ENCODE data around the gene RACK1. TPM values are rescaled to one million over a fixed set of nuclear protein-coding genes. Genes with fewer than 3 reads are reported as not detected.

Gene RACK1
- total and polyA plus RNA-seq, 2 donors from 2014 or later = 1,240 to 1,699 TPM

DNA sequence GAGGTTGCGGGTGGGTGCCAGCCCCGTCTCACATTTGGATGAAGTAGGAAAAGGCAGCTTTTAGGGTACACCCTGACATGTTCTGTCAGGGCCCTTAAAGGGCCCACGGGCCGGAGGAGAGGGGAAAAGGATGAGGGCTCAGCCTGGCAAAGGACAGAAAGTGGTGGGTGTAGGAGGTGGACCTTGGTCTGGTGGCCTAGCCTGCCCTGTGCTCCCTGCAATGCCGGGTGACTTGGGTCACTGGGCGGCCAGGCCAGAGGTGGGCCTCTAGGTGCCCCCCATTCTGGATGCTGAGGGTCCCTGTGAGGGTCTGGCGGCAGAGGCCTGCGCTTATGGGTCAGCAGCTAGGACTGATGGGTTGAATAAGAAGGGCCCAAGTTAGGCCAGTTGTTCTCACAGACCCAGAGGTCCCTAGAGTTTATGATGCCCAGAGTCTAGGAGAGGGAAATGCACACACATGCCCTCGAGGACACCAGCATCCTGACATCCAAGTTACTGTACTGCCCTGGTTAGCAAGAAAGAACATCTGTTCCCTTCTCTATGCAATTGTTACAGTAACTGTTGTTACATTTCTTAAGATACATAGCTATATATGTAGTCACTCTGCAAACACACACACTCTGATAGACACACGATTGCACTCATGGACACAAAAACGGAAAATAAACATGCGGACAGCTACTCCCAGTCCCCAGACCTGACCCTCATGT is 51.2 kb downstream of the RACK1 start:
- no peaks in the 10 kb centered on the region for H3K27me3 ChIP-seq (ENCODE audit: control insufficient read depth, insufficient read depth, low read length)
- H3K9ac ChIP-seq (ENCODE audit: low read length in 3 of 3) = peak overlapping the region in 2 of 3 donors; percentile 75 to 93
- FAIRE-seq (no peak), DNase-seq (no peak)
- H3K4me1 ChIP-seq (ENCODE audit: control insufficient read depth in 2 of 3, insufficient read depth in 2 of 3, low read depth in 1 of 3, low read length in 3 of 3) = peaks cover 0 to 8% (median 6%) of the 10 kb centered on the region in 3 donors
- TF ChIP-seq, protein P1, sequence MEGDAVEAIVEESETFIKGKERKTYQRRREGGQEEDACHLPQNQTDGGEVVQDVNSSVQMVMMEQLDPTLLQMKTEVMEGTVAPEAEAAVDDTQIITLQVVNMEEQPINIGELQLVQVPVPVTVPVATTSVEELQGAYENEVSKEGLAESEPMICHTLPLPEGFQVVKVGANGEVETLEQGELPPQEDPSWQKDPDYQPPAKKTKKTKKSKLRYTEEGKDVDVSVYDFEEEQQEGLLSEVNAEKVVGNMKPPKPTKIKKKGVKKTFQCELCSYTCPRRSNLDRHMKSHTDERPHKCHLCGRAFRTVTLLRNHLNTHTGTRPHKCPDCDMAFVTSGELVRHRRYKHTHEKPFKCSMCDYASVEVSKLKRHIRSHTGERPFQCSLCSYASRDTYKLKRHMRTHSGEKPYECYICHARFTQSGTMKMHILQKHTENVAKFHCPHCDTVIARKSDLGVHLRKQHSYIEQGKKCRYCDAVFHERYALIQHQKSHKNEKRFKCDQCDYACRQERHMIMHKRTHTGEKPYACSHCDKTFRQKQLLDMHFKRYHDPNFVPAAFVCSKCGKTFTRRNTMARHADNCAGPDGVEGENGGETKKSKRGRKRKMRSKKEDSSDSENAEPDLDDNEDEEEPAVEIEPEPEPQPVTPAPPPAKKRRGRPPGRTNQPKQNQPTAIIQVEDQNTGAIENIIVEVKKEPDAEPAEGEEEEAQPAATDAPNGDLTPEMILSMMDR (IDR thresholded peaks at IDR 0.05; ENCODE audit: borderline replicate concordance, extremely low read depth, insufficient read depth) = no peak
- peak overlapping the region; percentile 65 to 98 (median 81) for H3K4me3 ChIP-seq (ENCODE audit: low read length in 3 of 3)
- intact Hi-C loops (cut with DNase I) = no loop called here
- no peaks in the 10 kb centered on the region for H3K9me3 ChIP-seq (ENCODE audit: control insufficient read depth in 2 of 3, insufficient read depth in 1 of 3, low read length in 3 of 3)
- no peaks in the 10 kb centered on the region for H3K36me3 ChIP-seq (ENCODE audit: control insufficient read depth in 2 of 3, insufficient read depth in 3 of 3, low read length in 3 of 3)
- H3K27ac ChIP-seq (ENCODE audit: low read depth in 2 of 2, low read length in 2 of 2) = peak overlapping the region in 1 of 2 donors; percentile 89

DNA sequence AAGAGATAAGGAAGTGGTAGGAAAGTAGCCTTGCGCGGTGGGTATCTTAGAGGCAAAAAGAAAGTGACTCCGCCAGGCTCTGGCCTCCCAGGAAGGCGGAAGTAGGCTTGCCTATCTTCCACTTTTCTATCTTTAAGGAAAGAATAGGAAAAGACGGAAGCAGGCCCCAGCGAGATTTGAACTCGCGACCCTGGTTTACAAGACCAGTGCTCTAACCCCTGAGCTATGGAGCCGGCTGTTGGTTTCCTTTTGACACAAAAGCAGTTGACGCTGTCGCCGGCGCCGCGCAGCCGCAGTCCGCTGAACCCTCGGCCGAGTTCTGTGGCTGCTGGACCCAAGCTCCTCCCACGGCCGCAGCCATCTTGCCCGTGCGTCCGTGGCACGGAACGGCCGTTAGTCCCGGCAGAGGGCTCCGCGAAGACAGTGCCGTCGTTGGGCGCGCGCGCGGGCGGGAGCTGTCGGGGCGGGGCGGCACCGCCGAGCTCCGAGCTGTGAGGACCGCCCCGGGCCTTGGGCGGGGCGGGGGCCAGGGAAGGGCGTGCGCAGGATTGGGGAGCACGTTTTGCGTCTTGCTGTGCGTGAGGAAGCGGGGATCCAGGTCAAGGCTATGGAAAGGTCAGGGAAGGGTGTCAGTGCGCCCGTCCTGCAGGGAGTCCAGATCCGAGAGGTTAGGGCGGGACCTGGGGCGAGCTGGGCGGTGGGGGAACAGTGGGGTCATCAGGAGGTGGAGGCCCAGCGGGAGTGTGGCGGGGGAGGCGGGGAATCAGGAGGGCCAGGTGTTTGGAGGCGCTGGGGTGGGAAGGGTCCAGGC is 52.0 kb downstream of the RACK1 start:
- Histone ChIP-seq H3K4me1 (ENCODE audit: control insufficient read depth in 2 of 3, insufficient read depth in 2 of 3, low read depth in 1 of 3, low read length in 3 of 3) (peaks cover 0 to 8% (median 6%) of the 10 kb centered on the region in 3 donors), H3K27ac (ENCODE audit: low read depth in 2 of 2, low read length in 2 of 2) (peak overlapping the region; percentile 84 to 89)
- TF ChIP-seq, protein P1 (IDR thresholded peaks at IDR 0.05; ENCODE audit: borderline replicate concordance, extremely low read depth, insufficient read depth) = no peak

DNA sequence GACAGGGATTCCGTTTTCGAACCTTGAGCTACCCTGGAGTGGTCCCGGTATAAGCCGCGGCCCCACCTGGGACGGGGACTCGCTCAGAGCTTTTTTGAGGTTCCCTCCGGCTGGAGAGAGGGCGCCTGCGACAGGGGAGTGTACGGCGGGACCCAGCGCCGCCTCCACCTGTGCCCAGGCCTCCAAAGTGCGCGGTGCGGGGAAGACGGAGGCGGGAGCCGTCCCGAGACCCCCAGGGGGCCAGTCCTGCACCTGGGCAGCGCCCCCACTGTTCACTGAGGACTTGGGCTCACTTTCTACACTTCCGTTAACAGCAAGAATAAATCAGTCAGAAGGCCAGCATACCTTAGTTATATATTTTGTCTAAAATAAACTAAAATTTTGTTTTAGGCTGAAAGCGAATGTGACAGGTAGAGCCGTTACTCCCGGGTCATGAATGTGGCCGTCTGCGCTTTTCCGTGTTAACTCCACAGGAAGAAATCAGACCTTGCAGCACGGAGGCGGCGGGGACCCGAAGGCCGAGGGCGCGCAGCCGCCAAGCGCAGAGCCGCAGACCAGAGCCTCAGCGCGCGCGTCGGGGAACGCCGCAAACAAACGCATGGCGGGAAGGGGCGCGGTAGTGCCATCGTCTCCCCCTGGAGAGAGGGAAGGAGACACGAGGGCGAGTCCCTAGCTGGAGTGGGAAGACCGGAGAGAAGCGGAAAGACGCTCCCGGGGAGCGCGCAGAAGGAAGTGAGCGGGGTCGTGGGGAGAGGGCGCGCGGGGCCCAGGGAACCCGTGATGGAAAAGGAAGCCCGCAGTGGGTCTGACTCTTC is 52.8 kb downstream of the RACK1 start:
- H3K9me3 ChIP-seq (ENCODE audit: control insufficient read depth in 2 of 3, insufficient read depth in 1 of 3, low read length in 3 of 3) = no peaks in the 10 kb centered on the region
- DNase-seq (peak; percentile 33 to 85 (median 60)), FAIRE-seq (no peak)
- H3K36me3 ChIP-seq (ENCODE audit: control insufficient read depth in 2 of 3, insufficient read depth in 3 of 3, low read length in 3 of 3) = no peaks in the 10 kb centered on the region
- intact Hi-C loops (cut with DNase I) = no loop called here
- peak overlapping the region; percentile 40 to 80 (median 46) for H3K9ac ChIP-seq (ENCODE audit: low read length in 3 of 3)
- H3K27me3 ChIP-seq (ENCODE audit: control insufficient read depth, insufficient read depth, low read length) = no peaks in the 10 kb centered on the region
- peaks cover 0 to 8% (median 6%) of the 10 kb centered on the region in 3 donors for H3K4me1 ChIP-seq (ENCODE audit: control insufficient read depth in 2 of 3, insufficient read depth in 2 of 3, low read depth in 1 of 3, low read length in 3 of 3)
- H3K4me3 ChIP-seq (ENCODE audit: low read length in 3 of 3) = peak overlapping the region; percentile 81 to 98 (median 87)
- TF ChIP-seq, protein P1 (IDR thresholded peaks at IDR 0.05; ENCODE audit: borderline replicate concordance, extremely low read depth, insufficient read depth) = peak; percentile 5
- peak overlapping the region; percentile 69 to 89 for H3K27ac ChIP-seq (ENCODE audit: low read depth in 2 of 2, low read length in 2 of 2)

More for the DNA sequence above, 52.0 kb downstream of the RACK1 start:
- FAIRE-seq = peak; percentile 11
- Histone ChIP-seq H3K9ac (ENCODE audit: low read length in 3 of 3) (peak overlapping the region; percentile 56 to 93 (median 75)), H3K27me3 (ENCODE audit: control insufficient read depth, insufficient read depth, low read length) (no peaks in the 10 kb centered on the region), H3K9me3 (ENCODE audit: control insufficient read depth in 2 of 3, insufficient read depth in 1 of 3, low read length in 3 of 3) (no peaks in the 10 kb centered on the region), H3K36me3 (ENCODE audit: control insufficient read depth in 2 of 3, insufficient read depth in 3 of 3, low read length in 3 of 3) (no peaks in the 10 kb centered on the region), H3K4me3 (ENCODE audit: low read length in 3 of 3) (peak overlapping the region; percentile 81 to 98 (median 87))
- intact Hi-C loops (cut with DNase I) = no loop called here
- peak; percentile 98 to 99 (median 98) for DNase-seq
